B cell (primary cell): Measurements from ENCODE around the gene RAB32. TPM values are rescaled to one million over a fixed set of nuclear protein-coding genes. Genes with fewer than 3 reads are reported as not detected.

ENCODE experiments used
- ATAC-seq: fragments of 200-7000 bp; cut with Tn5 transposase; one replicate; pipeline ENCODE4 v1.10.0; 2021; ENCODE audit warnings: low read depth, mild to moderate bottlenecking, moderate number of reproducible peaks, moderate library complexity
- CTCF ChIA-PET: fragments of 350-600 bp; sonication (Branson Sonifier 250); formaldehyde crosslinking; loops from one replicate; lab custom pipeline; 2021; ENCODE audit warnings: antibody characterized with exemption, inconsistent platforms; lab: Charles Lee
- POLR2A ChIA-PET: fragments of 350-600 bp; sonication (Branson Sonifier 250); formaldehyde crosslinking; loops from one replicate; lab custom pipeline; 2021; ENCODE audit warnings: antibody characterized with exemption; lab: Charles Lee
- DNase-seq: peaks from one replicate; pipeline ENCODE4 v3.0.0; 2013
- H2AFZ ChIP-seq: 2 replicates; pipeline ENCODE4 v1.6.1; 2012; ENCODE audit warnings: mild to moderate bottlenecking, low read depth, low read length; ENCODE audit not compliant: insufficient read depth, poor library complexity, severe bottlenecking
- H3K27ac ChIP-seq, 2 donors: 1 replicate in 1 of 2; 2 replicates in 1 of 2; pipeline ENCODE4 v1.5.1; 2012 to 2013; ENCODE audit warnings: low read length in 2 of 2, mild to moderate bottlenecking in 2 of 2, moderate library complexity in 1 of 2
- H3K27me3 ChIP-seq, 4 experiments: fragments of 200-600 bp in 1 of 4; sonication (generic) in 1 of 4; replicated peaks in 1 of 4; 1 replicate in 2 of 4; 2 replicates in 2 of 4; pipeline versions ENCODE4 v1.6.1 to v1.7.0; 2013 to 2016; ENCODE audit warnings: low read length in 3 of 4, mild to moderate bottlenecking in 2 of 4, mixed read lengths in 1 of 4, moderate library complexity in 1 of 4; ENCODE audit not compliant: insufficient read depth in 4 of 4, control insufficient read depth in 3 of 4; ENCODE audit errors: control extremely low read depth in 1 of 4
- H3K36me3 ChIP-seq, 2 experiments: replicated peaks in 1 of 2; 1 replicate in 1 of 2; 2 replicates in 1 of 2; pipeline versions ENCODE4 v1.6.1 to v1.7.1; 2013; ENCODE audit warnings: low read length in 1 of 2; ENCODE audit not compliant: insufficient read depth in 2 of 2, control insufficient read depth in 1 of 2; ENCODE audit errors: control extremely low read depth in 1 of 2, extremely low read depth in 1 of 2
- H3K4me1 ChIP-seq, 2 donors: fragments of 200-600 bp in 1 of 2; sonication (generic) in 1 of 2; 1 replicate in 1 of 2; 2 replicates in 1 of 2; pipeline versions ENCODE4 v1.5.1 to v1.6.1; 2013 to 2017; ENCODE audit warnings: low read length in 2 of 2; ENCODE audit not compliant: control insufficient read depth in 2 of 2, insufficient read depth in 2 of 2
- H3K4me2 ChIP-seq: replicated peaks from 2 replicates; pipeline ENCODE3; 2012; ENCODE audit warnings: mild to moderate bottlenecking, low read depth, low read length; ENCODE audit not compliant: poor library complexity, severe bottlenecking
- H3K4me3 ChIP-seq, 5 experiments: fragments of 200-600 bp in 1 of 5; sonication (generic) in 1 of 5; 1 replicate in 3 of 5; 2 replicates in 2 of 5; pipeline versions ENCODE4 v1.5.1 to v1.7.0; 2011 to 2016; ENCODE audit warnings: low read length in 4 of 5, mild to moderate bottlenecking in 4 of 5, low read depth in 2 of 5, control low read depth in 1 of 5, moderate library complexity in 1 of 5; ENCODE audit not compliant: insufficient read depth in 1 of 5; ENCODE audit errors: control extremely low read depth in 1 of 5, extremely low read depth in 1 of 5
- H3K79me2 ChIP-seq: fragments of 200-600 bp; sonication (generic); one replicate; pipeline ENCODE4 v1.6.0; 2016; ENCODE audit warnings: low read length; ENCODE audit not compliant: control insufficient read depth, insufficient read depth
- H3K9ac ChIP-seq: fragments of 200-600 bp; sonication (generic); 2 replicates; pipeline ENCODE4 v1.6.1; 2017; ENCODE audit warnings: mild to moderate bottlenecking, low read length, moderate library complexity
- H3K9me3 ChIP-seq, 3 donors: one replicate each; pipeline versions ENCODE4 v1.6.1 to v1.7.1; 2013; ENCODE audit warnings: low read length in 2 of 3; ENCODE audit not compliant: control insufficient read depth in 2 of 3, insufficient read depth in 1 of 3; ENCODE audit errors: control extremely low read depth in 1 of 3
- H4K20me1 ChIP-seq: 2 replicates; pipeline ENCODE4 v1.6.0; 2012; ENCODE audit warnings: mild to moderate bottlenecking, low read length; ENCODE audit not compliant: insufficient read depth, control insufficient read depth, poor library complexity, severe bottlenecking
- H3K27ac Mint-ChIP-seq: one replicate; pipeline ENCODE4 v1.8.0; 2021; ENCODE audit warnings: mixed read lengths
- H3K27me3 Mint-ChIP-seq: one replicate; pipeline ENCODE4 v1.8.0; 2021; ENCODE audit warnings: mixed read lengths
- H3K4me1 Mint-ChIP-seq: one replicate; pipeline ENCODE4 v1.8.0; 2021; ENCODE audit warnings: mixed read lengths
- H3K4me3 Mint-ChIP-seq: one replicate; pipeline ENCODE4 v1.8.0; 2021; ENCODE audit warnings: mixed read lengths
- H3K9me3 Mint-ChIP-seq: one replicate; pipeline ENCODE4 v1.8.0; 2022; ENCODE audit warnings: mixed read lengths; ENCODE audit not compliant: insufficient read depth
- CTCF ChIP-seq: fragments of 200-600 bp; IDR thresholded peaks from one replicate; pipeline ENCODE4 v1.8.0; 2022; ENCODE audit warnings: antibody characterized with exemption, mild to moderate bottlenecking
- EZH2 ChIP-seq: IDR thresholded peaks from 2 replicates; pipeline ENCODE4 v1.6.1; 2012; ENCODE audit warnings: borderline replicate concordance, low read depth, mild to moderate bottlenecking, moderate library complexity, low read length; ENCODE audit not compliant: insufficient read depth, poor library complexity, severe bottlenecking
- WGBS: methylation state at CpG from one replicate; pipeline ENCODE4 v1.1.5; 2013; ENCODE audit warnings: missing lambda C conversion rate; ENCODE audit not compliant: insufficient coverage; 5-methylcytosine and 5-hydroxymethylcytosine counted together
- intact Hi-C: fragments of 100-400 bp; cut with micrococcal nuclease; formaldehyde crosslinking; loops from one replicate; pipeline ENCODE4 v1.10.0; 2022
- polyA plus RNA-seq: library from polyadenylated mRNA; depleted of rRNA; stranded (reverse); fragments of >200 nt; gene quantifications from 2 replicates; pipeline ENCODE4 v1.2.3, GENCODE V29; 2012
- total RNA-seq, 2 donors: library from RNA; stranded (reverse); fragments of 120-200 nt in 1 of 2; gene quantifications; 1 replicate in 1 of 2; 2 replicates in 1 of 2; pipeline versions ENCODE4 v1.2.3 to v1.2.4, GENCODE V29; 2013 to 2022

Gene RAB32
- total and polyA plus RNA-seq, 2 donors (not counting 1 experiment from before 2014, with no cell fraction given), result 0.36 TPM; not detected in 1

DNA sequence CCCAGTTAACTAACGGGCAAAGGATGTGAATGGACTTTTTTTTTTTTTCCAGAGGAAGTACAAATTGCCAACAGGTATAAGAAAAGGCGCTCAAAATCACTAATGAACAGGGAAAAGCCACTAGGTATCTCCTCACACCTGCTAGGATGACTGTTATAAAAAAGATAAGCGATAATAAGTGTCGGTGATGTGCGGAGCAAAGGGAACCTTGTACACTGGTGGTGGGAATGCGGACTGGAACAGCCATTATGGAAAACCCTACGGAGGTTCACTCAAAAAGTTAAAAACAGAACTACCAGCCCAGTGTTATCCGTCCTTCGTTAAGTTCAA lies 787 bp upstream of the RAB32 start:
- peaks cover 12% of the 10 kb centered on the region for H3K4me1 Mint-ChIP-seq
- Histone ChIP-seq H3K4me3 (no peak overlapping the region), H3K9me3 (peaks cover 0 to 10% (median 0%) of the 10 kb centered on the region in 3 donors), H4K20me1 (no peaks in the 10 kb centered on the region), H3K79me2 (no peaks in the 10 kb centered on the region), H3K36me3 (no peaks in the 10 kb centered on the region), H3K4me1 (peaks cover 0 to 4% of the 10 kb centered on the region in 2 donors), H3K27ac (no peak overlapping the region), H3K4me2 (peak overlapping the region; percentile 34), H2AFZ (no peak overlapping the region), H3K9ac (no peak overlapping the region), H3K27me3 (peaks cover 0 to 21% (median 14%) of the 10 kb centered on the region in 4 experiments)
- H3K4me3 Mint-ChIP-seq, result peak overlapping the region; percentile 37
- no peak overlapping the region for H3K27ac Mint-ChIP-seq
- CTCF ChIA-PET, result no interaction called here
- intact Hi-C loops, result no loop called here
- peaks cover 3% of the 10 kb centered on the region for H3K9me3 Mint-ChIP-seq
- ATAC-seq, result no peak
- TF ChIP-seq EZH2 (no peak), CTCF (no peak)
- POLR2A ChIA-PET, result no interaction called here
- no peak for DNase-seq
- H3K27me3 Mint-ChIP-seq, result peaks cover 42% of the 10 kb centered on the region
- WGBS, result 59% methylated on average over 7 of the region's 9 CpGs

DNA sequence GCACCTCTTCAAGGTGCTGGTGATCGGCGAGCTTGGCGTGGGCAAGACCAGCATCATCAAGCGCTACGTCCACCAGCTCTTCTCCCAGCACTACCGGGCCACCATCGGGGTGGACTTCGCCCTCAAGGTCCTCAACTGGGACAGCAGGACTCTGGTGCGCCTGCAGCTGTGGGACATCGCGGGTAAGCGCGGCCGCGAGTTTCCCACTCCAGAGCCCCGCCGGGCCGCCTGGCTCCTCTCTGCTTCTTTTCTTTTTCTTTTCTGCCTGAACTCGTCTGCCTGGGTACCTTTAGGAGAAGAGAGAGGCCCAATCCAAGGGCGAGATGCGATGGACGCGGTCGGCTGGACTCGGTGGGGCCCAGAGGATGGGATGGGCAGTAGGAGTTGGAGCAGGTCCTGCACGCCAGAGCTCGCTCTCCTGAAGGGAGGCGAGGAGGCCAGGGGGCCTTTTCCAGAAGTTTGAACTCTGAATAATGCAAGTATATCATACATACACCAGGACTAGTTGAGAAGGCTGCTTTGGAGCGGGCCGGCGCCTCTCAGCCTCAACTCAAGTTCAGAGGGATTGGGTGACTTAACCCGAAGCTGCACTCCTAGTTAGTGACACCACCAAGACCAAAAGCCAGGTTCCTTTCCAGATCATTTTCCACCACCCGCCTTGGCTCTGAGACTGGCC lies 445 bp downstream of the RAB32 start:
- POLR2A ChIA-PET, result no interaction called here
- 6% methylated on average over 23 of the region's 33 CpGs for WGBS
- TF ChIP-seq EZH2, result no peak
- no peak for TF ChIP-seq CTCF
- CTCF ChIA-PET, result no interaction called here
- H3K4me1 ChIP-seq, result peaks cover 0 to 4% of the 10 kb centered on the region in 2 donors
- no peak overlapping the region for H3K9ac ChIP-seq
- H3K79me2 ChIP-seq, result no peaks in the 10 kb centered on the region
- ATAC-seq (no peak), DNase-seq (no peak)
- peaks cover 12% of the 10 kb centered on the region for H3K4me1 Mint-ChIP-seq
- H2AFZ ChIP-seq, result no peak overlapping the region
- H3K27me3 ChIP-seq, result peaks cover 0 to 21% (median 14%) of the 10 kb centered on the region in 4 experiments
- peaks cover 42% of the 10 kb centered on the region for H3K27me3 Mint-ChIP-seq
- intact Hi-C loops, result no loop called here
- no peaks in the 10 kb centered on the region for H3K9me3 Mint-ChIP-seq
- H4K20me1 ChIP-seq, result no peaks in the 10 kb centered on the region
- H3K9me3 ChIP-seq, result peaks cover 0 to 10% (median 0%) of the 10 kb centered on the region in 3 donors
- no peaks in the 10 kb centered on the region for H3K36me3 ChIP-seq
- H3K27ac Mint-ChIP-seq, result no peak overlapping the region
- H3K4me3 Mint-ChIP-seq, result peak overlapping the region; percentile 81
- peak overlapping the region; percentile 34 for H3K4me2 ChIP-seq
- H3K27ac ChIP-seq, result no peak overlapping the region
- peak overlapping the region in 1 of 5 experiments; percentile 44 for H3K4me3 ChIP-seq
